AG04450 (cell line): ENCODE data around the gene CC2D2A. TPM values are rescaled to one million over a fixed set of nuclear protein-coding genes. Genes with fewer than 3 reads are reported as not detected.

Source experiments
- CTCF ChIA-PET: fragments of 300-600, 350-600 bp; formaldehyde crosslinking; extraction: SDS; loops from one replicate; lab custom pipeline; 2022; ENCODE audit warnings: antibody characterized with exemption, inconsistent platforms; lab: Charles Lee
- POLR2A ChIA-PET: fragments of 350-600 bp; formaldehyde crosslinking; extraction: SDS; loops from one replicate; lab custom pipeline; 2021; ENCODE audit warnings: antibody characterized with exemption, inconsistent platforms; lab: Yijun Ruan, JAX
- DNase-seq: peaks from one replicate; pipeline ENCODE4 v3.0.0-alpha.2; 2011; ENCODE audit warnings: low read depth, low spot score
- H3K27ac ChIP-seq: one replicate; pipeline ENCODE4 v1.5.1; 2012; ENCODE audit warnings: low read depth, low read length, control low read depth
- H3K27me3 ChIP-seq: one replicate; pipeline ENCODE4 v1.6.0; 2012; ENCODE audit warnings: low read length; ENCODE audit not compliant: control insufficient read depth, insufficient read depth
- H3K4me3 ChIP-seq: 2 replicates; pipeline ENCODE4 v1.5.1; 2011; ENCODE audit warnings: mild to moderate bottlenecking, low read depth, low read length, control low read depth
- H3K9me3 ChIP-seq: 2 replicates; pipeline ENCODE4 v1.5.1; 2012; ENCODE audit warnings: low read length; ENCODE audit not compliant: control insufficient read depth, insufficient read depth
- CTCF ChIP-seq: IDR thresholded peaks from 2 replicates; pipeline ENCODE4 v1.5.1; 2011; ENCODE audit warnings: low read depth, low read length, control low read depth, inconsistent platforms
- polyA plus RNA-seq: library from polyadenylated mRNA; depleted of rRNA; stranded (reverse); fragments of >200 nt; gene quantifications from 2 replicates; pipeline ENCODE4 v1.2.3, GENCODE V29; 2011

CC2D2A gene
- polyA plus RNA-seq, 1 experiment, result 40.7 TPM

GRCh38 chr4:15451181-15451865 is 18.4 kb upstream of the CC2D2A start:
- Histone ChIP-seq H3K4me3 (no peak overlapping the region), H3K9me3 (no peaks in the 10 kb centered on the region), H3K27me3 (no peaks in the 10 kb centered on the region), H3K27ac (peak overlapping the region; percentile 87)
- no peak for TF ChIP-seq CTCF
- CTCF ChIA-PET, result interaction anchor here (1.2 to 1.7 kb wide), 4 partner anchors 9 to 220 kb away, joined by 3 to 9 read pairs (median 5); no protein-coding TSS in a partner anchor
- POLR2A ChIA-PET, result interaction anchor here (0.9 to 1.4 kb wide), 8 partner anchors 18 to 244 kb away, joined by 3 to 8 read pairs (median 4); partner anchors contain the start of gene CC2D2A
- DNase-seq, result no peak

GRCh38 chr4:15451866-15452765 is 17.6 kb upstream of the CC2D2A start:
- ChIA-PET POLR2A (interaction anchor here (0.9 to 1.4 kb wide), 8 partner anchors 18 to 243 kb away, joined by 3 to 8 read pairs (median 4); partner anchors contain the start of gene CC2D2A), CTCF (interaction anchor here (1.2 to 1.7 kb wide), 3 partner anchors 57 to 221 kb away, joined by 3 to 9 read pairs (median 6); no protein-coding TSS in a partner anchor)
- TF ChIP-seq CTCF, result no peak
- Histone ChIP-seq H3K9me3 (no peaks in the 10 kb centered on the region), H3K27ac (peak overlapping the region; percentile 87), H3K4me3 (no peak overlapping the region), H3K27me3 (no peaks in the 10 kb centered on the region)
- DNase-seq, result peak; percentile 90

GRCh38 chr4:15455290-15455689 is 14.4 kb upstream of the CC2D2A start:
- no peaks in the 10 kb centered on the region for H3K9me3 ChIP-seq
- no peaks in the 10 kb centered on the region for H3K27me3 ChIP-seq
- H3K27ac ChIP-seq, result no peak overlapping the region
- ChIA-PET CTCF (interaction anchor here (7.0 kb wide), 1 partner anchor 220 kb away, joined by 191 read pairs; no protein-coding TSS in a partner anchor), POLR2A (interaction anchor here (0.7 to 1.1 kb wide), 2 partner anchors 93 to 111 kb away, joined by 3 read pairs; no protein-coding TSS in a partner anchor)
- H3K4me3 ChIP-seq, result no peak overlapping the region
- no peak for TF ChIP-seq CTCF
- DNase-seq, result no peak

DNA sequence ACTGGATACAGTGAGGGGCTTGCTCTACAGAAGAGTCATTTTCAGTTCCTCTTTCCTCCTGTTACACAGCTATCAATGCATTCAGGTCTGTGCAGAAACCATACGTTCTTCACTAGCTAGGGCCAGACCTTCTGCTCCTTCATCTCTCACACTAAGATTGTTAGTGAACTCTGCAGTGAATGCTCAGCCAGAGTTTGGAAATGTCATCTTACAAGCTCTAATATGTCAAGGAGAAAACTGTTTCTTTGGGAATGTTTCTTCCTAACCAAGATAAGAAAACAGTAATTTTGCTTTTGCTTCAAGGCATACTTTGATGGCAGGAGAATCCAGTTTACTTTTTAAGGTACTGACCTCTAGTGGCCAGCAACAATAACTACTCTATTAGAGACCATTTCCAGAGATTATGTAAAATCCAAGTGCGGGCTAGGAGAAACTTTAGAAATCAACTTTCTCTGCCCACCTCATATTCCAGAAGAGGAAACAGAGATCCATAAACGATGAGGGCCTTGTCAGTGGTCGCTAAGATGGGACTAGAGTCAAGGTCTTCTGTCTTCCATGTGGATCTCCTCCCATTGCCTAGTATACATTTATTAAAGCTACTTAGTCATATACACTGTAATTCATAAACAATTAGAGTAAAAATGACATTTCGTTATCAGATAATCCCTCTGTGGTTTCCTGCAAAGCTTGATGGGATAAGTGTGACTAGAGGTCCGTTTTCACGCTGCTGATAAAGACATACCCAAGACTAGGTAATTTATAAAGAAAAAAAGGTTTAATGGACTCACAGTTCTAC is 12.1 kb upstream of the CC2D2A start:
- ChIA-PET CTCF (interaction anchor here (0.5 to 7.0 kb wide), 57 partner anchors 8 to 504 kb away, joined by 3 to 191 read pairs (median 5); partner anchors contain the start of genes C1QTNF7 and CC2D2A), POLR2A (interaction anchor here (0.6 to 1.2 kb wide), 2 partner anchors 12 to 37 kb away, joined by 3 to 7 read pairs; partner anchors contain the start of gene CC2D2A)
- peak; percentile 80 for TF ChIP-seq CTCF
- no peak overlapping the region for H3K27ac ChIP-seq
- no peak overlapping the region for H3K4me3 ChIP-seq
- H3K9me3 ChIP-seq, result no peaks in the 10 kb centered on the region
- no peak for DNase-seq
- no peaks in the 10 kb centered on the region for H3K27me3 ChIP-seq
